A549 (cell line): ENCODE results near the gene RPL23. TPM values are rescaled to one million over a fixed set of nuclear protein-coding genes. Genes with fewer than 3 reads are reported as not detected.
A peak's percentile ranks its signal among the peaks of the same experiment; 100 is the strongest.

Experiments
- BHLHE40 ChIP-seq: IDR thresholded peaks from 2 replicates; pipeline ENCODE4 v1.6.1; 2012; ENCODE audit warnings: low read depth, low read length, inconsistent platforms
- CEBPB ChIP-seq, 2 experiments: fragments of >200 bp in 1 of 2; sonication (Bioruptor Twin) in 1 of 2; formaldehyde crosslinking in 1 of 2; IDR thresholded peaks; 2 replicates each; pipeline ENCODE4 v1.6.1; 2012 to 2016
- EHF ChIP-seq: fragments of 250-450 bp; sonication (Bioruptor Pico); IDR thresholded peaks from 2 replicates; pipeline ENCODE4 v1.5.0; 2020; ENCODE audit warnings: mild to moderate bottlenecking
- FOSL2 ChIP-seq, 2 experiments: fragments of 450-650 bp in 1 of 2; fragments of >200 bp in 1 of 2; sonication (Bioruptor Twin) in 1 of 2; formaldehyde crosslinking; IDR thresholded peaks; 2 replicates each; pipeline versions ENCODE4 v1.5.0 to v1.6.1; 2016 to 2020; ENCODE audit warnings: mild to moderate bottlenecking in 1 of 2, moderate library complexity in 1 of 2
- HEYL ChIP-seq: fragments of 250-450 bp; sonication (Bioruptor Pico); IDR thresholded peaks from 2 replicates; pipeline ENCODE4 v1.8.0; 2021; ENCODE audit warnings: mild to moderate bottlenecking, moderate library complexity
- HOXA7 ChIP-seq: fragments of 250-450 bp; sonication (Bioruptor Pico); IDR thresholded peaks from 2 replicates; pipeline ENCODE4 v1.5.0; 2020; ENCODE audit warnings: mild to moderate bottlenecking, moderate library complexity
- JUN ChIP-seq, 2 experiments: fragments of >200 bp; sonication (Bioruptor Twin); formaldehyde crosslinking; IDR thresholded peaks; 2 replicates in 1 of 2; 3 replicates in 1 of 2; pipeline ENCODE4 v1.6.1; 2016 to 2017
- NPAS2 ChIP-seq: fragments of 250-450 bp; sonication (Bioruptor Pico); IDR thresholded peaks from 2 replicates; pipeline ENCODE4 v1.8.0; 2022; ENCODE audit warnings: mild to moderate bottlenecking, moderate library complexity, borderline replicate concordance
- NR3C1 ChIP-seq: fragments of >200 bp; sonication (Bioruptor Twin); formaldehyde crosslinking; IDR thresholded peaks from 3 replicates; pipeline ENCODE4 v1.6.1; 2017
- PHF8 ChIP-seq: fragments of 200-600 bp; sonication (generic); IDR thresholded peaks from 2 replicates; pipeline ENCODE4 v1.6.1; 2016; ENCODE audit warnings: low read depth, mild to moderate bottlenecking, antibody characterized with exemption, moderate library complexity, borderline replicate concordance
- POLR2AphosphoS2 ChIP-seq: conservative IDR thresholded peaks from 2 replicates; pipeline ENCODE4 v1.6.1; 2012; ENCODE audit warnings: low read length, improper control_type of control experiment, inconsistent platforms
- SMC3 ChIP-seq: fragments of >200 bp; sonication (Bioruptor Twin); formaldehyde crosslinking; IDR thresholded peaks from 3 replicates; pipeline ENCODE4 v1.6.1; 2018; ENCODE audit warnings: inconsistent platforms
- TFCP2L1 ChIP-seq: fragments of 250-450 bp; sonication (Bioruptor Pico); IDR thresholded peaks from 2 replicates; pipeline ENCODE4 v1.5.0; 2021; ENCODE audit warnings: mild to moderate bottlenecking
- TP53 ChIP-seq: fragments of 250-450 bp; sonication (Bioruptor Pico); IDR thresholded peaks from 2 replicates; pipeline ENCODE4 v1.5.0; 2021; ENCODE audit warnings: mild to moderate bottlenecking, moderate library complexity
- ZFP36 ChIP-seq: fragments of 450-650 bp; IDR thresholded peaks from 2 replicates; pipeline ENCODE4 v1.6.1; 2014; ENCODE audit warnings: borderline replicate concordance; ENCODE audit not compliant: partially characterized antibody
- ZNF302 ChIP-seq: fragments of 250-450 bp; sonication (Bioruptor Pico); IDR thresholded peaks from 2 replicates; pipeline ENCODE4 v1.9.0; 2021; ENCODE audit warnings: inconsistent platforms, mild to moderate bottlenecking, moderate library complexity
- polyA plus RNA-seq, 4 experiments: library from polyadenylated mRNA; depleted of rRNA in 3 of 4; stranded (reverse); fragments of >200 nt; fragmentation: RNase III in 1 of 4; extraction: RNeasy Plus Mini Kit Qiagen cat#74134 plus additional on column Dnase treatment in 1 of 4; gene quantifications; 2 replicates in 3 of 4; 3 replicates in 1 of 4; pipeline ENCODE4 v1.2.3, GENCODE V29; 2011 to 2017
- TF ChIP-seq, protein P1 (sequence below): fragments of >200 bp; sonication (Bioruptor Twin); formaldehyde crosslinking; IDR thresholded peaks from 2 replicates; pipeline ENCODE4 v1.6.1; 2016
- TF ChIP-seq, protein P2 (sequence below): fragments of 250-450 bp; sonication (Bioruptor Pico); IDR thresholded peaks from 2 replicates; pipeline ENCODE4 v1.5.0; 2020; ENCODE audit warnings: low read depth, mild to moderate bottlenecking, moderate library complexity
- TF ChIP-seq, protein P3 (sequence below): fragments of >200 bp; sonication (Bioruptor Twin); formaldehyde crosslinking; IDR thresholded peaks from 3 replicates; pipeline ENCODE4 v1.5.1; 2016
- TF ChIP-seq, protein P4 (sequence below): fragments of 200-600 bp; sonication (generic); IDR thresholded peaks from 2 replicates; pipeline ENCODE4 v1.6.1; 2016; ENCODE audit warnings: antibody characterized with exemption, mild to moderate bottlenecking, moderate library complexity
- TF ChIP-seq, protein P5 (sequence below): fragments of >200 bp; sonication (Bioruptor Twin); formaldehyde crosslinking; IDR thresholded peaks from 3 replicates; pipeline ENCODE4 v1.6.1; 2016

RPL23 gene
- polyA plus RNA-seq, 2 of the 4 experiments (the other 2 are of a cell fraction): 2,715 to 2,969 TPM

DNA sequence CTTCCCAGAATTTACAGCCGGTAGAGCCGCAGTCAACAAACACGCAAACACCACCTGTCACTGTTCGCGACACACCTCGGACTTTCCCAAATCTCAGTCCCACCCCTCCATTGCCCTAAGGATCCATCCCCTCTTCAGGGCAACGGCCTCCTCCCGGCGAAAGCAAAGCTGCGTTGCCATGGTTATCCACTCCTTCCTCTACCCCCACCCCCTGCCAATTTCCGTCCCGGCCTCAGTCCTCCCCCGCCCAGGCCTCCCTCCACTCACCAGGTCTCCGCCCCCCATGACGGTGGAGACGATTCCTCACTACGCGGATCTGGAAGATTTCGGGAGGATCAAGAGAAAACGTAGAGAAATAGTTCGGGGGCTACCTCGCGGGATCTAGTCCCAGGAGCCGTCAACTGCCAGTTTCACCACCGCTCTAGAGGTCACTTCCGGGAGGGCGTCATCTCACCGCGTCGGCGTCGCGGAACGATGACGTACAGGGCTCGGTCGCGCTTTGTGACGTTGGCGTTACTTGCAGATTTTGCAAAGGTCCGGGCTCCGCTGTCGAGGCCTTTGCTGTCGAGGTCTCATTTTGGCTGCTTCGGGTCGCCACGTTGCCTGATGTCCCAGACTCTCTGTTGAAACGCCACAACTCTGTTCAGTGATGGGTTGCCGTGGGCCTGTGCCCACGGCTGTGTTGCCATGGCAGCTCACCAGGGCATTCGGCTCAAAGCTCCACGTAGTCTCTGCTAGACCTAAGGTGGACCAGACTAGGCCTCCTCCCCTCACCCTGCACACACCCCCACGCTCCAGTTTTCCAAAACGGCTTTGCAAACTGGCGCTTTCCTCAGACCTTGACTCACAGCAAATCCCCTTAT, 28.4 kb downstream of the RPL23 start, which contains the start of gene CWC25 (continued):
- TF ChIP-seq, protein P1, sequence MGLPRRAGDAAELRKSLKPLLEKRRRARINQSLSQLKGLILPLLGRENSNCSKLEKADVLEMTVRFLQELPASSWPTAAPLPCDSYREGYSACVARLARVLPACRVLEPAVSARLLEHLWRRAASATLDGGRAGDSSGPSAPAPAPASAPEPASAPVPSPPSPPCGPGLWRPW: no peak
- TF ChIP-seq ZFP36 (no peak), CEBPB (IDR thresholded peaks at IDR 0.05) (peak; percentile 41 to 81; a peak in 3 of 4 replicates), ZNF302 (CRISPR knock-in tag) (peak; percentile 85; the same call in 1 of the 2 replicates), FOSL2 (IDR thresholded peaks at IDR 0.05) (no peak), FOSL2 (CRISPR knock-in tag; IDR thresholded peaks at IDR 0.05) (peak; percentile 63), NR3C1 (no peak), HOXA7 (CRISPR knock-in tag) (peak; percentile 62; the same call in 1 of the 2 replicates), TP53 (CRISPR knock-in tag) (peak; percentile 89; the same call in 1 of the 2 replicates), EHF (peak; percentile 94), PHF8 (peak; percentile 89), JUN (IDR thresholded peaks at IDR 0.05) (peak; percentile 82 to 97), BHLHE40 (no peak), POLR2AphosphoS2 (no peak), TFCP2L1 (peak; percentile 79; the same call in 1 of the 2 replicates), SMC3 (no peak), NPAS2 (CRISPR knock-in tag) (no peak), HEYL (CRISPR knock-in tag) (peak; percentile 71; the same call in 1 of the 2 replicates)
- TF ChIP-seq, protein P2, sequence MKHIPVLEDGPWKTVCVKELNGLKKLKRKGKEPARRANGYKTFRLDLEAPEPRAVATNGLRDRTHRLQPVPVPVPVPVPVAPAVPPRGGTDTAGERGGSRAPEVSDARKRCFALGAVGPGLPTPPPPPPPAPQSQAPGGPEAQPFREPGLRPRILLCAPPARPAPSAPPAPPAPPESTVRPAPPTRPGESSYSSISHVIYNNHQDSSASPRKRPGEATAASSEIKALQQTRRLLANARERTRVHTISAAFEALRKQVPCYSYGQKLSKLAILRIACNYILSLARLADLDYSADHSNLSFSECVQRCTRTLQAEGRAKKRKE (CRISPR knock-in tag): 0 out of 2 replicates have a peak, but pooled peaks have one; percentile 76
- TF ChIP-seq, protein P3, sequence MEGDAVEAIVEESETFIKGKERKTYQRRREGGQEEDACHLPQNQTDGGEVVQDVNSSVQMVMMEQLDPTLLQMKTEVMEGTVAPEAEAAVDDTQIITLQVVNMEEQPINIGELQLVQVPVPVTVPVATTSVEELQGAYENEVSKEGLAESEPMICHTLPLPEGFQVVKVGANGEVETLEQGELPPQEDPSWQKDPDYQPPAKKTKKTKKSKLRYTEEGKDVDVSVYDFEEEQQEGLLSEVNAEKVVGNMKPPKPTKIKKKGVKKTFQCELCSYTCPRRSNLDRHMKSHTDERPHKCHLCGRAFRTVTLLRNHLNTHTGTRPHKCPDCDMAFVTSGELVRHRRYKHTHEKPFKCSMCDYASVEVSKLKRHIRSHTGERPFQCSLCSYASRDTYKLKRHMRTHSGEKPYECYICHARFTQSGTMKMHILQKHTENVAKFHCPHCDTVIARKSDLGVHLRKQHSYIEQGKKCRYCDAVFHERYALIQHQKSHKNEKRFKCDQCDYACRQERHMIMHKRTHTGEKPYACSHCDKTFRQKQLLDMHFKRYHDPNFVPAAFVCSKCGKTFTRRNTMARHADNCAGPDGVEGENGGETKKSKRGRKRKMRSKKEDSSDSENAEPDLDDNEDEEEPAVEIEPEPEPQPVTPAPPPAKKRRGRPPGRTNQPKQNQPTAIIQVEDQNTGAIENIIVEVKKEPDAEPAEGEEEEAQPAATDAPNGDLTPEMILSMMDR: no peak
- TF ChIP-seq, protein P4, sequence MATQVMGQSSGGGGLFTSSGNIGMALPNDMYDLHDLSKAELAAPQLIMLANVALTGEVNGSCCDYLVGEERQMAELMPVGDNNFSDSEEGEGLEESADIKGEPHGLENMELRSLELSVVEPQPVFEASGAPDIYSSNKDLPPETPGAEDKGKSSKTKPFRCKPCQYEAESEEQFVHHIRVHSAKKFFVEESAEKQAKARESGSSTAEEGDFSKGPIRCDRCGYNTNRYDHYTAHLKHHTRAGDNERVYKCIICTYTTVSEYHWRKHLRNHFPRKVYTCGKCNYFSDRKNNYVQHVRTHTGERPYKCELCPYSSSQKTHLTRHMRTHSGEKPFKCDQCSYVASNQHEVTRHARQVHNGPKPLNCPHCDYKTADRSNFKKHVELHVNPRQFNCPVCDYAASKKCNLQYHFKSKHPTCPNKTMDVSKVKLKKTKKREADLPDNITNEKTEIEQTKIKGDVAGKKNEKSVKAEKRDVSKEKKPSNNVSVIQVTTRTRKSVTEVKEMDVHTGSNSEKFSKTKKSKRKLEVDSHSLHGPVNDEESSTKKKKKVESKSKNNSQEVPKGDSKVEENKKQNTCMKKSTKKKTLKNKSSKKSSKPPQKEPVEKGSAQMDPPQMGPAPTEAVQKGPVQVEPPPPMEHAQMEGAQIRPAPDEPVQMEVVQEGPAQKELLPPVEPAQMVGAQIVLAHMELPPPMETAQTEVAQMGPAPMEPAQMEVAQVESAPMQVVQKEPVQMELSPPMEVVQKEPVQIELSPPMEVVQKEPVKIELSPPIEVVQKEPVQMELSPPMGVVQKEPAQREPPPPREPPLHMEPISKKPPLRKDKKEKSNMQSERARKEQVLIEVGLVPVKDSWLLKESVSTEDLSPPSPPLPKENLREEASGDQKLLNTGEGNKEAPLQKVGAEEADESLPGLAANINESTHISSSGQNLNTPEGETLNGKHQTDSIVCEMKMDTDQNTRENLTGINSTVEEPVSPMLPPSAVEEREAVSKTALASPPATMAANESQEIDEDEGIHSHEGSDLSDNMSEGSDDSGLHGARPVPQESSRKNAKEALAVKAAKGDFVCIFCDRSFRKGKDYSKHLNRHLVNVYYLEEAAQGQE: peak; percentile 73
- TF ChIP-seq, protein P5, sequence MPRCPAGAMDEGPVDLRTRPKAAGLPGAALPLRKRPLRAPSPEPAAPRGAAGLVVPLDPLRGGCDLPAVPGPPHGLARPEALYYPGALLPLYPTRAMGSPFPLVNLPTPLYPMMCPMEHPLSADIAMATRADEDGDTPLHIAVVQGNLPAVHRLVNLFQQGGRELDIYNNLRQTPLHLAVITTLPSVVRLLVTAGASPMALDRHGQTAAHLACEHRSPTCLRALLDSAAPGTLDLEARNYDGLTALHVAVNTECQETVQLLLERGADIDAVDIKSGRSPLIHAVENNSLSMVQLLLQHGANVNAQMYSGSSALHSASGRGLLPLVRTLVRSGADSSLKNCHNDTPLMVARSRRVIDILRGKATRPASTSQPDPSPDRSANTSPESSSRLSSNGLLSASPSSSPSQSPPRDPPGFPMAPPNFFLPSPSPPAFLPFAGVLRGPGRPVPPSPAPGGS: peak; percentile 88; the same call in 1 of the 3 replicates
